Upper lobe of left lung (tissue), 6 donors: ENCODE measurements around the gene GOLPH3L. TPM values are rescaled to one million over a fixed set of nuclear protein-coding genes. Genes with fewer than 3 reads are reported as not detected.

Experiments used
- ATAC-seq, 2 donors: fragments of 200-7000 bp; cut with Tn5 transposase; one replicate each; pipeline ENCODE4 v1.9.1; 2022; ENCODE audit warnings: mild to moderate bottlenecking in 2 of 2, moderate library complexity in 2 of 2; ENCODE audit not compliant: low FRiP score in 2 of 2
- DNase-seq, 2 donors: peaks; one replicate each; pipeline ENCODE4 v3.0.0-alpha.2; 2019 to 2020
- H3K27ac ChIP-seq, 4 donors: fragments of 200-600 bp; sonication (generic); one replicate each; pipeline ENCODE4 v1.5.1; 2016 to 2019
- H3K27me3 ChIP-seq, 4 donors: fragments of 200-600 bp; sonication (generic); one replicate each; pipeline ENCODE4 v1.5.1; 2017 to 2019
- H3K36me3 ChIP-seq, 4 donors: fragments of 200-600 bp; sonication (generic); one replicate each; pipeline ENCODE4 v1.5.1; 2016 to 2019
- H3K4me1 ChIP-seq, 4 donors: fragments of 200-600 bp; sonication (generic); one replicate each; pipeline ENCODE4 v1.5.1; 2018 to 2019
- H3K4me3 ChIP-seq, 4 donors: fragments of 200-600 bp; sonication (generic); one replicate each; pipeline ENCODE4 v1.5.1; 2017 to 2019; ENCODE audit warnings: mild to moderate bottlenecking in 2 of 4, moderate library complexity in 1 of 4
- H3K9me3 ChIP-seq, 4 donors: fragments of 200-600 bp; sonication (generic); one replicate each; pipeline ENCODE4 v1.5.1; 2018 to 2019
- EP300 ChIP-seq, 4 donors: sonication (generic); formaldehyde crosslinking; IDR thresholded peaks; one replicate each; pipeline ENCODE4 v1.5.1; 2017; ENCODE audit warnings: antibody characterized with exemption in 4 of 4, control low read depth in 2 of 4
- POLR2A ChIP-seq, 4 donors: fragments of 450-650 bp; IDR thresholded peaks; one replicate each; pipeline ENCODE4 v1.5.1; 2016 to 2017; ENCODE audit warnings: antibody characterized with exemption in 4 of 4, mild to moderate bottlenecking in 2 of 4
- POLR2AphosphoS5 ChIP-seq, 2 donors: sonication (generic); formaldehyde crosslinking; IDR thresholded peaks; one replicate each; pipeline ENCODE4 v1.5.1; 2017; ENCODE audit warnings: antibody characterized with exemption in 2 of 2
- WGBS, 2 donors: methylation state at CpG; one replicate each; pipeline ENCODE4 v1.1.5; 2017 to 2018; 5-methylcytosine and 5-hydroxymethylcytosine counted together
- total RNA-seq, 6 donors: library from RNA; depleted of rRNA in 4 of 6; stranded (reverse); fragments of >200 nt in 4 of 6; gene quantifications; one replicate each; pipeline versions ENCODE4 v1.1.0 to v1.2.1, GENCODE V29; 2016 to 2021
- TF ChIP-seq, protein P1 (sequence below), 6 experiments: fragments of 450-650 bp in 4 of 6; fragments of 200-600 bp in 2 of 6; sonication (generic) in 2 of 6; IDR thresholded peaks; one replicate each; pipeline ENCODE4 v1.5.1; 2016 to 2019; ENCODE audit warnings: antibody characterized with exemption in 6 of 6
- donor health status: DM: no; HTN: no; CAD: no; lungs with moderate emphysema.
- donor health status: DM: no; HTN: yes; CAD: no; lungs with severe emphysema.

GOLPH3L gene
- total RNA-seq, 6 donors from 2014 or later = 7.9 to 40.6 (median 23.8) TPM

DNA sequence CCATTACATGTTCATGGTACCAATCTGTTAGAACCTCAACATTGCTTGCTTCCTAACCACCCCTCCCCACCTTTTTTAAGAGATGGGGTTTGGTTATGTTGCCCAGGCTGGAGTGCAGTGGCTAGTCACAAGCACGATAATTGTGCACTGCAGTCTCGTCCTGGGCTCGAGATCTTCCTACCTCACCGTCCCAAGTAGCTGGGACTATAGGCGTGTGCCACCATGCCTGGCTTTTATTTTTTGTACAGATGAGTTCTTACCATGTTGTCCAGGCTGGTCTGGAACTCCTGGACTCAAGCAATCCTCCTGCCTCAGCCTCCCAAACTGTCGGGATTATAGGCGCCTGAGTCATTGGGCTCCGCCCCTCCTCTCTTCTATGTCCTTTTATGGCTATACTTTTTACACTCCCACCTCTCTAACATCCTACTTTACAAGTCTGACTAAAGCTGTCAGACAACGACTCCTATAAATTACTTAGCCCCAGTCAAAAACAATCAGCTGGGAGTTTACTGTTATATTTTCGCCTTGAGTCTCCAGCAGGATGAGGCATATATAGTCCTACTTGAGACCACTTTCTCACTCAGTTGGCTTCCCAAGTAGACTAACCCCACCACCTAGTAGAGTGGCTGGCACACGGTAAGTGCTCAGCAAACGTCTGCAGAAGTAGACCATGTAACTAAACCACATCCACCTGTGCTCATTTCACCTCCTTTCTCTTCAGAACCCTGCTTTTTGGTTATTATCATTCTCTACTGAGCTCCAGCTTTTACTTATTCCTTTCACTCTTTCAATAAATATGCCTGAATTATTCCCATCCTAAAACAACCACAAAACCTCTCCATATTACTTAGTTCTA is 81.4 kb downstream of the GOLPH3L start:
- H3K4me1 ChIP-seq = peaks cover 54 to 72% (median 61%) of the 10 kb centered on the region in 4 donors
- DNase-seq (no peak), ATAC-seq (no peak)
- H3K9me3 ChIP-seq = no peaks in the 10 kb centered on the region
- H3K27me3 ChIP-seq = no peaks in the 10 kb centered on the region
- H3K36me3 ChIP-seq = peaks cover 2 to 34% (median 8%) of the 10 kb centered on the region in 4 donors
- no peak overlapping the region for H3K4me3 ChIP-seq
- 80 to 85% methylated on average over 12 of the region's 12 CpGs for WGBS, 2 donors
- TF ChIP-seq, protein P1, sequence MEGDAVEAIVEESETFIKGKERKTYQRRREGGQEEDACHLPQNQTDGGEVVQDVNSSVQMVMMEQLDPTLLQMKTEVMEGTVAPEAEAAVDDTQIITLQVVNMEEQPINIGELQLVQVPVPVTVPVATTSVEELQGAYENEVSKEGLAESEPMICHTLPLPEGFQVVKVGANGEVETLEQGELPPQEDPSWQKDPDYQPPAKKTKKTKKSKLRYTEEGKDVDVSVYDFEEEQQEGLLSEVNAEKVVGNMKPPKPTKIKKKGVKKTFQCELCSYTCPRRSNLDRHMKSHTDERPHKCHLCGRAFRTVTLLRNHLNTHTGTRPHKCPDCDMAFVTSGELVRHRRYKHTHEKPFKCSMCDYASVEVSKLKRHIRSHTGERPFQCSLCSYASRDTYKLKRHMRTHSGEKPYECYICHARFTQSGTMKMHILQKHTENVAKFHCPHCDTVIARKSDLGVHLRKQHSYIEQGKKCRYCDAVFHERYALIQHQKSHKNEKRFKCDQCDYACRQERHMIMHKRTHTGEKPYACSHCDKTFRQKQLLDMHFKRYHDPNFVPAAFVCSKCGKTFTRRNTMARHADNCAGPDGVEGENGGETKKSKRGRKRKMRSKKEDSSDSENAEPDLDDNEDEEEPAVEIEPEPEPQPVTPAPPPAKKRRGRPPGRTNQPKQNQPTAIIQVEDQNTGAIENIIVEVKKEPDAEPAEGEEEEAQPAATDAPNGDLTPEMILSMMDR (IDR thresholded peaks at IDR 0.05) = no peak
- TF ChIP-seq POLR2AphosphoS5 (IDR thresholded peaks at IDR 0.05) = no peak
- no peak for TF ChIP-seq POLR2A (IDR thresholded peaks at IDR 0.05)
- no peak for TF ChIP-seq EP300 (IDR thresholded peaks at IDR 0.05)
- peak overlapping the region; percentile 55 to 95 (median 91) for H3K27ac ChIP-seq

- 33 to 42% methylated on average over 12 of the region's 12 CpGs for WGBS, 2 donors
- H3K4me3 ChIP-seq = peak overlapping the region in 1 of 4 donors; percentile 1
- TF ChIP-seq POLR2AphosphoS5 (IDR thresholded peaks at IDR 0.05) (peak; percentile 70 to 99), EP300 (IDR thresholded peaks at IDR 0.05) (peak; percentile 88 to 97 (median 92)), POLR2A (IDR thresholded peaks at IDR 0.05) (peak in 1 of 4 donors; percentile 59)
- TF ChIP-seq, protein P1 (IDR thresholded peaks at IDR 0.05) = no peak
- H3K4me1 ChIP-seq = peaks cover 57 to 65% (median 58%) of the 10 kb centered on the region in 4 donors
- H3K27me3 ChIP-seq = no peaks in the 10 kb centered on the region
- peak in 1 of 2 donors; percentile 67 for DNase-seq
- no peaks in the 10 kb centered on the region for H3K9me3 ChIP-seq
- peak; percentile 77 to 80 for ATAC-seq
- H3K27ac ChIP-seq = peak overlapping the region; percentile 82 to 95 (median 91)
- H3K36me3 ChIP-seq = peaks cover 0 to 14% (median under 1%) of the 10 kb centered on the region in 4 donors
Observed at GRCh38 chr1:150613061-150613920, 83.7 kb downstream of the GOLPH3L start.

GRCh38 chr1:150612014-150612345 is 85.0 kb downstream of the GOLPH3L start:
- Histone ChIP-seq H3K27me3 (no peaks in the 10 kb centered on the region), H3K4me3 (no peak overlapping the region), H3K27ac (peak overlapping the region; percentile 82 to 95 (median 91)), H3K36me3 (peaks cover 0 to 8% (median 0%) of the 10 kb centered on the region in 4 donors), H3K9me3 (no peaks in the 10 kb centered on the region), H3K4me1 (peaks cover 57 to 61% (median 58%) of the 10 kb centered on the region in 4 donors)
- ATAC-seq = no peak
- DNase-seq = no peak
- WGBS, 2 donors = 71 to 82% methylated on average over 3 of the region's 3 CpGs
- TF ChIP-seq EP300 (IDR thresholded peaks at IDR 0.05) (no peak), POLR2AphosphoS5 (IDR thresholded peaks at IDR 0.05) (no peak)

DNA sequence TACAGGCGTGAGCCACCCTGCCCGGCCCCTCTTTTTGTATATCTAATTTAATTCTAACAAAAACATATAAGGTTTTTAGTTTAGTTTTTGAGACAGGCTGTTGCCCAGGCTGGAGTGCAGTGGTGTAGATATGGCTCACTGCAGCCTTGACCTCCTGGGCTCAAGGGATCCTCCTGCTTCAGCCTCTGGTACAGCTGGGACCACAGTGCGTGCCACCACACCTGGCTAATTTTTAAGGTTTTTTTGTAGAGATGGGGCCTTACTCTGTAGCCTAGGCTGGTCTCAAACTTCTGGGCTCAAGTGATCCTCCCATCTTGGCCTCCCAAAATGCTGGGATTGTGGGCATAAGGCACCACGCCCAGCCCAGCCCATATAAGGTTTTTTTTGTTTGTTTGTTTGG is 86.4 kb downstream of the GOLPH3L start:
- Histone ChIP-seq H3K27me3 (no peaks in the 10 kb centered on the region), H3K4me1 (peaks cover 57 to 59% (median 58%) of the 10 kb centered on the region in 4 donors), H3K9me3 (no peaks in the 10 kb centered on the region), H3K27ac (peak overlapping the region; percentile 82 to 95 (median 91)), H3K36me3 (no peaks in the 10 kb centered on the region), H3K4me3 (no peak overlapping the region)
- 96 to 97% methylated on average over 4 of the region's 4 CpGs for WGBS, 2 donors
- TF ChIP-seq POLR2AphosphoS5 (IDR thresholded peaks at IDR 0.05) (no peak), EP300 (IDR thresholded peaks at IDR 0.05) (no peak), POLR2A (IDR thresholded peaks at IDR 0.05) (no peak)
- TF ChIP-seq, protein P1 (IDR thresholded peaks at IDR 0.05) = no peak
- no peak for ATAC-seq
- no peak for DNase-seq

DNA sequence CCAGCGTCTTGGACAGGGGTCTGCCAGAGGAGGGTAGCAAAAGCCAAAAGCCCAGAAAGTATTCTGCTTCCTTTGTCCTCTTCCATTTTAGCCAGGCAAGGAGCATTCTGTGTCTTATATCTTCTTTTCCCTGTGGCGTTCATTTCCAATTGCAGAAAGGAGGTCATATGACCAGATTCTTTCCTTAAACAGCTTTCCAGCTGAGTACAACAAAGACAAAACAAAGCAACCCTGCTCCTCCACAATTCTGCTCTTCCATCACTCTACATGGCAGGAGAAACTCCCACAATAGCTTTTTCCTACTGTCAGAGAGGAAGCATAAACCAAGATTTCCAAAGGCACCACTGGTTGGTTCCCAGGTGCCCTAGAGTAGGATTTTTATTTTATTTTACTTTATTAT is 87.2 kb downstream of the GOLPH3L start:
- WGBS, 2 donors = 71 to 76% methylated on average over 2 of the region's 2 CpGs
- Histone ChIP-seq H3K36me3 (no peaks in the 10 kb centered on the region), H3K4me1 (peaks cover 55 to 63% (median 58%) of the 10 kb centered on the region in 4 donors), H3K4me3 (no peak overlapping the region), H3K27me3 (no peaks in the 10 kb centered on the region), H3K27ac (peak overlapping the region; percentile 82 to 95 (median 91)), H3K9me3 (no peaks in the 10 kb centered on the region)
- TF ChIP-seq POLR2A (IDR thresholded peaks at IDR 0.05) (peak in 1 of 4 donors; percentile 39), EP300 (IDR thresholded peaks at IDR 0.05) (no peak)
- DNase-seq (no peak), ATAC-seq (no peak)
